ENCODE measurements around the gene AHRR.

The AHRR gene

DNA sequence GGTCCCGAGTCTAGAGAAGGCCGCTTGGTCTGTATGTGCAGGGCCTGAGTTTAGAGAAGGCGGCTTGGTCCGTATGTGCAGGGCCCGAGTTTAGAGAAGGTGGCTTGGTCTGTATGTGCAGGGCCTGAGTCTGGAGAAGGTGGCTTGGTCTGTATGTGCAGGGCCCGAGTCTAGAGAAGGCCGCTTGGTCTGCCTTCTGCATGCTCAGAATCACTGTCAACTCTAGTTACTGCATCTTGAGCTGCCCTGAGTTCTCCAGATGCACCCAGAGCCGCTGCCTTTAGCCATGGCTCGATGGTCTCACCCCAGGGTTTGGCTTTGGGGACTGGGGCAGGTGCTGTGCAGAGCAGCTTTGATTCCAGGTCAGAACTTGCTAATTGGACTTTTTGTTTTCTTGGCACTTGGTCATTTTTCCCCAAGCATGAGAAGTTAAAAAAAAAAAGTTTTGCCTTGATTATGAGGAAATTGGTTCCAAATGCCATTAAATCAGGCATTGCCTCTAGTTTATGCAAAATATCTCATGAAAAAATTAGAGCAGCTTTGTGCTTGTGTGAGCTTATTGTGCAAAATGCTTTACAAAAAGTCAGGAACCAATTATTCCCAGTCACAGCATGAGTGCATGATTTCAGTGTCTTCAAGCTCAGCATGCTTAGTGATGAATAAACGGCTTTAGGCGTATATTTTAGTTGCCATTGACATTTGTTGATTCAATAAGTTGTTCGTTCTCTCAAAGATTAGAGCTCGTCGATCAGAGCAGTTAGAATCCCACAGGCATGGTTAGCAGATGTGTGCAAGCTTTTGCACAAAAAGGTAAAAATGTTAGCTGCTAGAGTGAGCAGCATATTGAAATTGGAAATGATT is 96.0 kb downstream of the AHRR start:
- no peak for DNase-seq

DNA sequence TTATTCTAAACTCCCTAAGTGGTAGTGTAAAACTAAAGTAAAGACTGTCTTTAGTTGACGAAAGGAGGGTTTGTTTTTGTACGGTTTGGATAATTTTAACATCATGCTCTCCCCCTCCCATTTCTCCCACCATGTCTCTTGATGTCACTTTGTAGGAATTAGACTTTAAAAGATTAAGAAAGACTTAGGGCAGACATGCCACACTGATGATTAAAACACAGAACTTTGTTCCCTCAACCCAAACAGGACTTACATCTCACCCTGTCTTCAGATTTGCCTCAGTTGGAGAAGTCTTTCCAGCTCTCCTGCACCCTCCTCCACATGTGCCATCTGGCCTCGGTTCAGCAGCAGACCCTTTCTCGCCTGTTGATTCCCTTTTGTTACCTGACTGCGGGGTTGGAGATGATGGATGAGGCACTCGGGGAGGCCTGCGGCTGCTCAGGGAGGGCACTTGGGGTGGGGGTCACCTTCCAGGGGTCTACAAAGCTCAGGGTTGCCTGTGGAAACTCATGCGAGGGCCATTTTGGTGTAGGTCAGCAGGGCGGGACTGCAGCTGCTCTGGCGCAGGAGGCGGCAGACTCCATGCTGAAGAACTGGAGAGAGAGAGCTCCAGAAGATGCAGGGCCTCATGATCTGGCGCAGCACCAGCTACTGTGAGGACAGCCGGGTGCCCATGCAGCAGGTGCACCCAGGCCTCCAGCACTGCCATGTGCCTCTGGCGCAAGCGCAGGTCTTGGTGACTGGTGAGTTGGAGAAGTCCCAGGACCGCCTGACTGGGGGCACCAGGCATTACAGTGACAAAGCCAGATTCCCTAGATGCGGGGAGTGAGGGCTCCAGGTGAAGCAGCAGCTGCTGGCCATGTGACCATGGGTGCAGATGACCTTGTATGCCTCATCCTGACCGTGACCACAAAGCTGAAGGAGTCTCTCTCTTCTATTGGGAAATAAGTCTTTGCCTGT is 96.9 kb downstream of the AHRR start:
- DNase-seq = no peak

DNA sequence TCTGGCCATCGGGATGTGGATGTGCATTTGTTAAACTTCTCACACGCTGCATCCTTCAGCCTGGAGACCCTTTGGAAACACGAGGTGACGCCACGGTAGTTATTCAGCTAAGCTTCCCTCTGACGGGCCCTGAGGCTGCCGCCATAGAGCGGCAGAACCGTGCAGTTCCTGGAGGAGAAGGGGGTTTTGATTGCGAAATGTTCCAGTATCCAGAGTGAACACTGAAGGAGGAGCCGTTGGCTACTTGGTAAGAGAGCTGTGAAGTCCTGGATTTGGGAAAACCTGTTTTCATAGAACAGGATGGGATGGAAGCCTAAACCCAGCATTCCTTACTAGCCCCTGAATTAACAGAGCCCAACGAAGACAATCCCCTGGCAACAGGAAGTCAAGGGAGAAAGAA is 98.5 kb downstream of the AHRR start:
- DNase-seq = no peak

DNA sequence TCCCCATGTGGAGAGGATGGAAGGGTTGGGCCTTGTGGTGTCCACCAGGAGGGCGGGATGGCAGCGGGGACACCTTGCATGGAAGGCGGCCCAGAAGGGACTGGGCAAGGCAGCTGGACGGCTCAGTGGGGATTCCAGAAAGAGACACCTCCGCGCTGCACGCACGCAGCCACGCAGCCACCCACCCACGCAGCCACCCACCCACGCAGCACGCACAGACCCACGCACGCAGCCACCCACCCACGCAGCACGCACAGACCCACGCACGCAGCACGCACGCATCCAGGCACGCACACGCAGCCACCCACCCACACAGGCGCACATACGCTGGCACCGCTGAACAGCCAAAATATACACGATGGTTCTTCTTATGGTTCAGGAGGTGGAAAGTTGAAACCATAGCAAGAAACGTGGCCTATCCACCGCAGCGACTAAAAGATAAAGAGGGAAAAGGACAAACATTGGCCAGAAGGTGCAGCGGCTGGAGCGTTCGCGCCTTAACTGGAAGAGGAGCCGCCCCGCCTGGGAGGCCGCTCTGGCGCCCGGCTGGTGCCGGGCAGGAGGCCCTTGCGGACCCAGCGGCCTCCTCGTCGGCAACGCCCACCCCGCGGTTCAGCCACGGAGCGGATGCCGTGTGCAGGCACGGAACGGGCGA is 99.2 kb downstream of the AHRR start:
- no peak for DNase-seq

GRCh38 chr5:421287-421880 is 99.9 kb downstream of the AHRR start:
- DNase-seq = no peak

DNA sequence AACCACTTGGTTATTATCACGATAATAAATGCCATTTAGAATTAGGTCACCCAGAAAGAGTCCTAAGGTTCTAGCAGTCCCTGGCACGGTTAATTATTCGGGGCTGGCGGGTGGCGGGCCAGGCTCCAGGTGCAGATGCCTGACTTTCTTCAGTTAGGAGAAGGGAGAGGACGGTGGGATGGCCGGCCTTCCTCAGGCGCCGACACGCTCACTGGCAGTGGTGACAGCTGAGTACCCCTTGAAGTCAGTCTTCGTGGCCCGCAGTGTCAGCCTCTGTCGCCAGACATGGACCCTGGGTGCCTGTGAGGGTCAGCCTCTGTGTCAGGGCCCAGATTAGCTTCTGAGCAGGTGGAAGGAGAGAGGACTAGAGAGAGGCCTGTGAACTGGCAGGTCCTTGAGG is 100.4 kb downstream of the AHRR start:
- no peak for DNase-seq

DNA sequence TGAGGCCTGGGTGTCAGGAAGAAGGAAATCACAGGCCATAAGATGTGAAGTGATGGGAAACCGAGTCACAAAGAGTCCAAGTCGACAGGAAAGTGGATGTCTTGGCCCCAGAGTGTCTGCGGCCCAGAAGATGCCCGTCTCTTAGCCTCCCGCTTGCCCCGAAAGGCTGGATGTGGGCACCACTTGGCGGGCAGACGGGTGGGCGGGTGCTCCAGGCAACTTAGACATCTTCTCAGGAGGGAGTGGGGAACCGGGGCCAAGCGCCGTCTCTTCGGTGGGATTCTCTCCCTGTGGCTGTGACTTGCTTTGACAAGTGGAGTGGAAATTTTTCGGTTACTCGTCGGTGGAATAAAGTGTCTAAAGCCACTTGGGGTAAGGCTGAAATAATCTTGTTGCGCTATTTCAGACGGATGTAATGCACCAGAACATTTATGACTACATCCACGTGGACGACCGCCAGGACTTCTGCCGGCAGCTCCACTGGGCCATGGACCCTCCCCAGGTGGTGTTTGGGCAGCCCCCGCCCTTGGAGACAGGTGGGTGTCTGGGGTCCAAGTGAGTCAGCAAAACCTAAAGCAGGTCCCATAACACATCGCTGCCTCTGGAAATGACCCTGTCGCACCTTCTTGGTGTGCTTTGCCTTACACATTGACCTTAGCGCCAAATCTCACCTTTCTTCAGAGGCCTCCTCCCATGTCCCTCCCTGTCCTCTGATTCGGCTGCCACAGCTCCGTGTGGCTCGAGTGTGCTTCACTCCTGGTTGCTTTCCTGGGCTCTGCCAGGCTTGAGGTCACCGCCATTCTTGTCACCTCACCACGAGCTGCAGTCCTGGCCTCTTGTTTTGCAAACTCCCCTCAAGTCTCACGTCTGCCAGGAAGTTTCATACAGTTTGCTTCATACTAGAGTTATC is 101.1 kb downstream of the AHRR start:
- DNase-seq = no peak

GRCh38 chr5:423233-423565 is 101.7 kb downstream of the AHRR start:
- no peak for DNase-seq

DNA sequence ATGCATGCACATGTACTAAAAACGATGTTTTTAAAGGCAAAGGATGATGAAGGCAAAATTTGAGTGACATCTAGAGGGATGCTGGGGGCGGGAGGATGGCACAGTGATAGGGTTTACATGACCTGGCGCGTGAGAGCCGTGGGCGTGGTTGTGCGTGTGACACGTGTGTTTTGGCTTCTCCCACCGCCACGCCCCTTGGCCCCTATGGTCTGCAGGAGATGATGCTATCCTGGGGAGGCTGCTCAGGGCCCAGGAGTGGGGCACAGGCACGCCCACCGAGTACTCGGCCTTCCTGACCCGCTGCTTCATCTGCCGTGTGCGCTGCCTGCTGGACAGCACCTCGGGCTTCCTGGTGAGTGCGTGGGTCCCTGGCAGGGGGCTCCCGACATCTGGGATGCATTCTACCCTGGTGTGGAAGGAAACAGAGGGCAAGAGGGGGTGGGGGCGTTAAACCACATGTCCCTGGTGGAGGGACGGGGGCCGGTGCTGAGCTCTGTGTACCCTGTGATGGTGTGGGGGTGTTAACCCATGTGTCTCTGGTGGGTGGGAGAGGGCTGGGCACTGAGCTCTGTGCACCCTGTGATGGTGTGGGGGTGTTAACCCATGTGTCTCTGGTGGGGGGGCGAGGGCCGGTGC is 102.2 kb downstream of the AHRR start:
- DNase-seq = no peak

GRCh38 chr5:424301-425110 is 103.0 kb downstream of the AHRR start:
- DNase-seq = no peak

- DNase-seq = peak; percentile 27
These were observed 104.2 kb downstream of the AHRR start for GRCh38 chr5:425714-426113.

DNA sequence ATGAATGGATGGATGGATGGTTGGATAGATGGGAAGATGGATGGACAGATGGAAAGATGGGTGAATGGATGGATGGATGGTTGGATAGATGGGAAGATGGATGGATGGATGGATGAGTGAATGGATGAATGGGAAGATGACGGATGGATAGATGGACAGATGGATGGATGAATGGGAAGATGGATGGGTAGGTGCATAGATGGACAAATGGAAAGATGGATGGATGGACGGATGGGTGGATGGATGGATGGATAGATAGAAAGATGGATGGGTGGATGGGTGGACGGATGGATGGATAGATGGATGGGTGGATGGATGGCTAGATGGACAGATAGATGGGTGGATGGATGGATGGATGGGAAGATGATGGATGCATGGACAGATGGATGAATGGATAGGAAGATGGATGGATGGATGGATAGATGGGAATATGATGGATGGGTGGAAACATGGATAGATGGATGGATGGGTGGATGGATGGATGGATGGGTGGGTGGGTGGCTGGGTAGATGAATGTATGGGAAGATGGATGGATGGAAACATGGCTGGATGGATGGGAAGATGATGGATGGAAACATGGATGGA is 105.0 kb downstream of the AHRR start:
- DNase-seq = no peak

- no peak for DNase-seq
These were observed 106.0 kb downstream of the AHRR start for GRCh38 chr5:427415-428087.

DNA sequence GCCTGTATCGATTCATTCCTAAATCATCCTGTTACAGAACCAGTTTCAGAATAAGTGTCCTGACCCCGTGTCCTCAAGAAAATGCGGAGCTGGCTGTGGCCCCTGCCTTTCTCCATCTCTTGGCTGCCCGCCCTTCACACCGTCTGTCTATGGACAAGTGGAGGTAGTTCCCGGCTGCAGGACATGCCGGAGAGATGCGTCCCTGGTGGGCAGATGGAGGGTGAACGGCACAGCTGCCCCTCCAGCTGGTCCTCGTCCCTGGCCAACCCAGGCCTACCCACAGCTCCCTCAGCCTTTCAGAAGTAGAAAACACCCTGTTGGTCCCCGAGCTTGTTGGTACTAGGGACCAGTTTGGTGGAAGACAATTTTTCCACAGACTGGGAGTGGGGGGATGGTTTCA is 106.7 kb downstream of the AHRR start:
- DNase-seq = no peak

- no peak for DNase-seq
These were observed 107.4 kb downstream of the AHRR start for GRCh38 chr5:428754-429452.

- no peak for DNase-seq
These were observed 108.1 kb downstream of the AHRR start for GRCh38 chr5:429453-430188.

- no peak for DNase-seq
These were observed 108.9 kb downstream of the AHRR start for GRCh38 chr5:430214-430925.
